GM21423 (cell line): ENCODE data around the gene PRR36.

Experiments
- ATAC-seq: cut with Tn5 transposase; IDR thresholded peaks from one replicate; pipeline ENCODE4 v1.9.1; 2021; ENCODE audit warnings: mild to moderate bottlenecking, moderate library complexity; ENCODE audit not compliant: unreplicated experiment

PRR36 gene

DNA sequence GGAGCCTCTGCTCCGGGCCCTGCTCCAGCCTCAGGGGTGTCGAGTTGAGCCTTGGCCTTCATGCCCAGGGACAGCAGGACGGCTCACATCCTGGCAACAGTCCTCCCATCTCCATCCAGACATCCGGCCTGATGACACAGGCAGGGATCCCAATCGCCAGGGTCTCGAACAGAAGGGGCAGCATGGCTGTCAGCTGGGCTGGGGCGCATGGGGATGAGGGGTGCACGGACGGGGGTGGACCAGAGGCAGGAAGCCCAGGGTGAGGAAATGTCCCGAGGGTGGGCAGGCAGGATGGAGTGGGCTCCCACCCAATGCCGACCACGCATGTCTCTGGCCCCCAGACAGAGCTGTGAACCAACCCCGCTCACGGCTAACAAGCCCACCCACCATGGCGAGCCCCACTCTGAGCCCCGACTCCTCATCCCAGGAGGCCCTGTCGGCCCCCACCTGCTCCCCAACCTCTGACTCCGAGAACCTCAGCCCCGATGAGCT lies 28.0 kb downstream of the PRR36 start:
- no peak for ATAC-seq

DNA sequence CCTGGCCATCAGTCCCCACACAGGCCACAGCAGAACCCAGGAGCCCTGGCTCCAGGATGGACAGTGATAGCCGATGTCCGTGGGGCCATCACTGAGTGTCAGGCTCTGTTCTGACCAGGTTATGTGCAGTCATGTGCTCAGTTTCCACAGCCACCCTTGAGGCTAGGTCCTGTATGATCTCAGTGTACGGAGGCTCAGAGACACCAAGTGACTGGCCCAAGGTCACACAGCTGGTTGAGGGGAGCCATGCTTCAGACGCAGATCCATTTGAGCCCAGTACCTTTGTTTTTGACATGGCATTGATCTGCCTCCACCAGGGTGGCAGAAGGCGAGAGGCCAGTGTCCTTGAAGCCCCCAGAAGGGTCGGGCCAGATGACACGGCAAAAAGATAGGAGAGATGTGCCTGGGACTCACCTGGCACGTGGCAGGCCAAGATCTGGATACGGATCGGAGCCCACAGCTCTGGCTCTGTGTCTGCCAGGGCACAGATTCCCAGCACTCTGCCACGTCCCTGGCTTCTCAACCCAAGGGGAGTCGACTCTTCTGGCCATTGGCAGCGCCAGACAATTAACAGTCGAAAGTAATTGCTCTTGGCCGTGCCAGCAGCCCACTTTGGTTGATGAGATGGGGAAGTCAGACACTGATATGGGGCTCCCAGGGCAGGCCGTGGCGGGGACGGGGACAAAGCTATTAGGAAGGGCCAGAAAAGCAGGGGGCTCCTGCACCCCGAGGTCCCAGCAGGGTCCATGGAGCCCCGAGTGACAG lies 28.6 kb downstream of the PRR36 start:
- ATAC-seq: no peak

DNA sequence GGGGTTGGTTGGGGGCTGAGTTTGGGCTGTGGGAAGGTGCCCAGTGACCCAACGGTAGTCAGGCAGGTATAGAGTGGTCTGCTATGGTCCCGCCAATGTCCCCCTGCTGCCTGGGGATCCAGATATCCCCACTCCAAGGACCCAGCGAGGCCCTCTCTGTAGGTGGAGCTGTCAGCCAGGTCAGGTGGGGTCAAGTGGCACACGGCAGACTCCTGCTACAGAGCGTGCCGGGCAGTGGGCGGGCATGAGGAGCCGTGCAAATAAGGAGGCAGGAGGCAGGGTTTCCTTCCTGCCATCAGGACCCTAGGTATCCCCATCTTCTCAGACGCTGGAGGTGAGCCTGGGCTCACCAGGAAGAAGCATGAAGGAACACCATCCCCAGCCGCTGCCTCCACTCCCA lies 29.2 kb downstream of the PRR36 start:
- no peak for ATAC-seq

DNA sequence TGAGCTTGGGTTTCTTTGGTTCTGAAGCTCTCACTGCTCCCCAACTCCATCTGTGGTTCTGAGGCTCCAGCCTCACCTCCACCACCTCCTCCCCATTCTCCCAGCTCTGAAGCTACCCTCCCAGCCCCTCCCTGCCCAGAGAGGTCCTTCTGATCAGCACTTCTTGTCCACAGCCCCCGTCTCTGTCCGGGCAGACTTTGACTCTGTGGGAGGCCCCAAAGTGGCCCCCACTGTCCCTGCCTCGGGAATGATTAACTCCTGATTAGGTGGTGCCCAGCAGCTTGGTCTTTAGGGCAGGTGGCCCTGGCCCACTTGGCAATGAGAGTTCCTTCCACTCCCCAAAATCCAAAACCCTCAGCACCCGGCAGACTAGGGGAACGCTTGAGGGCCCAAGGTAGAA lies 29.8 kb downstream of the PRR36 start:
- ATAC-seq: no peak

DNA sequence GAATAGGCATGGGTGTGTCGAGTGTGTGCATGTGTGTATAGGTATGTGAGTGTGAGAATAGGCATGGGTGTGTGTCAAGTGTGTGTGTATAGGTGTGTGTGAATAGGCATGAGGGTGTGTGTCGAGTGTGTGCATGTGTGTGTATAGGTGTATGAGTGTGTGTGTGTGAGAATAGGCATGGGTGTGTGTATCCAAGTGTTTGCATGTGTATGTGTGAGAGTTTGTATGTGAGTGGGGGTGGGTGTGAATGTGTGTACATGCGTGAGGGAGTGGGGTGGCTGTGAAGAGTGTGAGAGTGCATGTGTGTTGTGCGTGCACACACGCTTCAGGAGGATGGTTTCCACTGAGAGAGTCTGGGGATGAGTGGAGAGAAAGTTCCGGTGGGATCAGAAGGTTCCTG lies 30.7 kb downstream of the PRR36 start:
- ATAC-seq: no peak

DNA sequence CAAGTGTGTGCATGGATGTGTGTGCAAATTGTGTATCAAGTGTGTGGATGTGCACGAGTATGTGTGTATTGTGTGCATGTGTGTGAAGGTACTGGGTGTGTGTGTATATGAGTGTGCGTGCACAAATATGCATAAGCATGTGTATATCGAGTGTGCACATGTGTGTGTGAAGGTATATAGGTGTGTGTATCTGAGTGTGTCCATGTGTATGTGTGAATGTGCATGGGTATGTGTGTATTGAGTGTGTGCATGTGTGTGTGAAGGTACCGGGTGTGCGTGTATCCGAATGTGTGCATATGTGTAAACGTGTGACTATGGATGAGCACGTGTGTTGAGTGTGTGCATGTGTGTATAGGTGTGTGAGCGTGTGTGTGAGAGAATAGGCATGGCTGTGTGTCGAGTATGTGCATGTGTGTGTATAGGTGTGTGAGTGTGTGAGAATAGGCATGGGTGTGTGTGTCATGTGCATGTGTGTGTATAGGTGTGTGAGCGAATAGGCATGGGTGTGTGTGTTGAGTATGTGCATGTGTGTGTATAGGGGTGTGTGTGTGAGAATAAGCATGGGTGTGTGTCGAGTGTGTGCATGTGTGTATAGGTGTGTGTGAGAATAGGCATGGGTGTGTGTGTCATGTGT lies 31.4 kb downstream of the PRR36 start:
- no peak for ATAC-seq

DNA sequence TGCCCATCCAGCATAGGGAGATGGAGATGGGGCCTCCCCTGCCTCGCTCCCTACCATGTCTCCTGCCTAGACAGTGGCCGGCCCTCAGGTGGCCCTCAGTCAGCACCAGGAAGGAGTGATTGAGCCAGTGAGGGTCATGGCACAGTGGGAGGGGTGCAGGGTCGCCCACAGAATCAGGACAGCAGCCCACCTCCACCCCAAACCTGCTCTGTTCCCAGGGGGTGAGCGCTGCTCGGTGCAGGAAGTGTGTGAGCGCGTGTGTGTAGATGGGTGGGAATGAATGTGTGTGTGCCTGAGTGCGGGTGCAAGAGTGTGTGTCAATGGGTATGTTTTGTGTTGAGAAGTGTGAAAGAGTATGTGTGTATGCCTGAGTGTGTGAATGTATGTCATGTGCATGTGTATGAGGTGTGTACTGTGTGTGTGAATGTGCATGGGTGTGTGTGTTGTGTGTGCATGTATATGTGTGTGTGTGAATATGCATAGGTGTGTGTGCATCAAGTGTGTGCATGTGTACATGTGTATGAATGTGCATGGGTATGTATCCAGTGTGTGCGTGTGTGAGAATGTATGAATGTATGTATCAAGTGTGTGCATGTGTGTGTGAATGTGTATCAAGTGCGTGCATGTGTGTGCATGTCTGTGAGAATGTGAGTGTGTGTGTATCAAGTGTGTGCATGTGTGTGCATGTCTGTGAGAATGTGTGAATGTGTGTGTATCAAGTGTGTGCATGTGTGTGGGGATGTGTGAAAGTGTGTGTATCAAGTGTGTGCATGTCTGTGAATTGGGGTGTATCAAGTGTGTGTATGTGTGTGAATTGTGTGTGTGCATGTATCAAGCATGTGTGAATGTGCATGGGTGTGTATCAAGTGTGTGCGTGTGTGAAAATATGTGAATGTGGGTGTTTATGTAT lies 32.2 kb downstream of the PRR36 start:
- no peak for ATAC-seq

DNA sequence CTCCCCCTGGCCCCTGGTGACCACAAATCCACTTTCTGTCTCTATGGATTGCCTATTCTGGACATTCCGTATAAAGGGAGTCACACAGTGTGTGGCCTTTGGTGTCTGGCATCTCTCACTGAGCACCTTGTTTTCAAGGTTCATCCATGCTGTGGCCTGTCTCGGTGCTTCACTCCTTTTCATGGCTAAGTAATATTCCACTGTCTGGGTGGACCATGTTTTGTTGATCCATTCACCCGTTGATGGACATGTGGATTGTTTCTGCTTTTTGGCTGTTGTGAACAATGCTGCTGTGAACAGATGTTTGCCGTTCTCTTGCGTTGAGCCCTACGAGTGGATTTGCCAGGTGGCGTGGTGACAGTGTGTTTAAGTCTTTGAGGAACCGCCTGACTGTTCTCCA lies 33.6 kb downstream of the PRR36 start:
- ATAC-seq: no peak

DNA sequence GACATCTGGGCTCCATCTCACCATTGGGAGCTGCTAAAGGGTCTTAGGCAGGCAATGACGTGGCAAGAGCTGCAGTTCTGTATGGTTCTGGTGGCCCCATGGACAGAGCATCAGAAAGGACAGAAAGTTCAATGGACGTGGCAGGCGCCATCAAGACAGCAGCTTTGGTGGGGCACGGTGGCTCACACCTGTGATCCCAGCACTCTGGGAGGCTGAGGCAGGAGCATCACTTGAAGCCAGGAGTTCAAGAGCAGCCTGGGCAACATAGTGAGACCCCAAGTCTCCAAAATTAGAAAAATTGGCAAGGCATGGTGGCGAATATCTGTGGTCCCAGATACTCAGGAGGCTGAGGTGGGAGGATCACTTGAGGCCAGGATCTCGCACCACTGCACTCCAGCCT lies 34.7 kb downstream of the PRR36 start:
- no peak for ATAC-seq

DNA sequence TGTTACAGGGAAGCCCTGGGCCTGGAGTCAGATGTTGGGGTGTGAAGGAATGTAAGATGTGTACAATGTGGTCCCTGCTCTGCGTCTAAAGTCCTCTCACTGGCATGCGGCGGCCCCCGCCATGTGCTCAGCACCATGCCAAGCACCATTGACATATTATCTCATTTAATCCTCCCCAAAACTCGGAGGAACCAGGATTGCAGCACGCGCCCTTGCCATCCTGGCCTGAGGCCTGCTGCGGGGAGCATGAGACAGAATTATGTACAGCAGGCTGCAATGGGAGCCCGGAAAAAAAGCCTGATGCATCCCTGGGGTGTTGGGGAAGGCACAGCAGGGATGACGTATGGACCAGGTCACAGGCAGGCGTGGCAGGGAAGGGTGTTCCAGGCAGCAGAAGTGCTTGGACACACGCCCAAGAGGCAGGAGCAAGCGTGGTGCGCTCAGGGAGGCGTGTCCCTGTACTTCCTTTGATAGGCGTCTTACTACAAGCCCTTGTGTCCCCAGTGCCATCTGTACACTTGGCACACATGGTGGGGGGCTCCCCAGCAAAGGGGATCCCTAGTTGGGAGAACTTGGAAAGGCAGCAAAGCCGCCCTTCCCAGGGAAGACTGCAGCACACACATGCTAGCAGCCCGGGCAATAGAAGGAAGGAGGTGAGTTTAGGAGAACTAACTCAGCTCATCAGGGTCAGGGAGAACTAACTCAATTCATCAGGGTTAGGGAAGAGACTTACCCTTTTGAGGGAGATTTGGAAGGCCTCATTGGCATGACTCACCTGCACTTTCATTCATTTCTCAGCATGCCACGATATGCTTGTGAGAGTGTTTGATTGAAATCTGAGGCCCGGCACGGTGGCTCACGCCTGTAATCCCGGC lies 40.7 kb downstream of the PRR36 start:
- ATAC-seq: no peak

DNA sequence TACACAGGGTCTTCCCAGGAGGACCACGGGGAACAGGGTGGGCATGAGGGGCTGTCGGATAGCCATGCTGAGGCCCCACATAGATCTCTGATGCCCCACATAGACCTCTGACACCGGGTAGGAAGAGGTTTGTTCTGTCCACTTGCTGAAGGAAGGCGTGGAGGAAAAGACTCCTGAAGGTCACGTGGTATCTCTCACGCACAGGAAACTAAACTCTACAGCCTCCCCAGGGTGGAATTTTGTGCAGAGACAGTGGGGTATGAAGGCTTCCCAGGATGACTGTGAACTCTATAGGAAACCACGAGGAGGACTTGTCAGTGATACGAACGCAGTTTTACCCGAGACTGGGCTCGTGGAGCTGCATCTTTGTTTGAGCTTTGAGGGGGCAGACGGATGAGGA lies 41.4 kb downstream of the PRR36 start:
- ATAC-seq: no peak

DNA sequence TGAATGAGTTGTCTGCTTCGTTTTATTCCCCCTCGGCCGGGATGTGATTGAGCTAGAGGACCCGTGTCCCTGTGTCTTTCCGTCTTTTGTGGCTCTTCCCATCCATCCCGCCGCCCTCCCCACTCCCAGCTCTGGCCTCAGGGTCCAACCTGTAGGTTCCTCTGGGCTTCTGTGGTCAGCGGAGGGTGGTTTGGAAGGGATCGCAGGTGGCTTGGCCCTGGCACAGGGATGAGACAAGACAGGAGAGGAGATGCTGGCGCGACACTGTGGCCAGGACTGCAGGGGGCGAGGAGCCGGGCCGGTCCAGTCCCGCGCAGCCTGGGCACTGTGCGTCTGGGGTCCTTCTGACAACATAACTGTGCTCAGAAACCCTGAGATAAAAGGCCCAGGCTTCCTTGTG lies 42.2 kb downstream of the PRR36 start:
- no peak for ATAC-seq

DNA sequence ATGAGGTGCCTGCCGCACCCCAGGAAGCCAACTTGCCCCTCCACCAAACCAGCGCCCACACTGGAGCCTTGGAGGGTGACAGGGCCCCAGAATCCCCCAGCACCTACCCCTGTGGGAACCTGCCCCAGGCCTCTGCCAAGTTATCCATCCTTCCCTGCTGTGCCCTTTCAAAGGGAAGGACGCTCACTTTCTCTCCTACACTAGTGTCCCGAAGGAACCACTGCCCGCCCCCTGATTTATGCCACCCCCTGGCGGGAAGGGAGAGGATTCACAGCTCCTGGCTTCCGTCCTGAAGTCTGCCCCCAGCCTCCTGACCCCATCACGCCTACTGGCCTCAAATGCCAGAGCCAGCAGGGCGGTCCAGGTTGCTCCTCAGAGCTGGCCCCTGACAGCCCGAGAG lies 42.7 kb downstream of the PRR36 start:
- no peak for ATAC-seq

DNA sequence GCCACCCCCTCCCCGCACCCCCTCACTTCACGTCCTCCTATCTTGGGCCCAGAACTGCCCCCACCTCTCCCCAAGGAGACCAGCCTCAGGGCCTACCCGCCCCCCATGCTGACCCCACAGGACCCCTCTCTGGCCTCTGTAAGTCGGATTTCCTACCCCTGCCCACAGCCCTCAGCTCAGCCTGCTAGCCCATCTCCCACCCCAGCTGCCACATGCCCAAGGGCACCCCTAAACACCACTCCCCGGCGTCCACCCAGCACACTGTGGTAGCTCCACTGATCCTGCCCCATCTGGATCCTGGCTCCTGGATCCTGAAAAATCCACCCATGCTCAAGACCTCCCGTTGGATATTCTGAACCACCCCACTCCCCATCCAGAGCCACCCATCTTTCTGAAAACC lies 43.4 kb downstream of the PRR36 start:
- ATAC-seq: no peak

DNA sequence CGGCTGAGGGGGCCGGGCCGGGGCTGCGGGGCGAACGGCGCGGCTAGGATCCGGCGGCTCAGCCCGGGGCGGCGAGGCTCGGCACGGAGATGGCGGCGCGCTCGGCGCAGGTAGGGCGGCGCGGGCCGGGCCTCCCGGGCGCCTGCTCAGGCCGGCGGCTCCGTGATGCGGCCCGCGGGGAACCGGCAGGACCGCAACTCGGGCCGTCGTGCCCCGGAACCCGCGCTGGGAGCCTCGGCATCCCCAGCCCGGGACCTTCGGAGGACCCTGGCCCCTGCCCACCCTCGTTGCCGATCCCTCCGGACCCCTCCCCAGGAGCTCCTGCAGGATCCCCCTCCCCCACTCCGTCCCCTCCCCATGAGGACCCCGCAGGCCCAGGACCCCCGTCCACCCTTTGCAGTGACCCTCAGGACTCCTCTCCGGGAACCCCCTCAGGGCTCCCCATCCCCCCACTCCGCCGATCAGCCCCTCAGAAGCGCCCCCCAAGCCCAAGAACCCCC lies 43.9 kb downstream of the PRR36 start:
- no peak for ATAC-seq

DNA sequence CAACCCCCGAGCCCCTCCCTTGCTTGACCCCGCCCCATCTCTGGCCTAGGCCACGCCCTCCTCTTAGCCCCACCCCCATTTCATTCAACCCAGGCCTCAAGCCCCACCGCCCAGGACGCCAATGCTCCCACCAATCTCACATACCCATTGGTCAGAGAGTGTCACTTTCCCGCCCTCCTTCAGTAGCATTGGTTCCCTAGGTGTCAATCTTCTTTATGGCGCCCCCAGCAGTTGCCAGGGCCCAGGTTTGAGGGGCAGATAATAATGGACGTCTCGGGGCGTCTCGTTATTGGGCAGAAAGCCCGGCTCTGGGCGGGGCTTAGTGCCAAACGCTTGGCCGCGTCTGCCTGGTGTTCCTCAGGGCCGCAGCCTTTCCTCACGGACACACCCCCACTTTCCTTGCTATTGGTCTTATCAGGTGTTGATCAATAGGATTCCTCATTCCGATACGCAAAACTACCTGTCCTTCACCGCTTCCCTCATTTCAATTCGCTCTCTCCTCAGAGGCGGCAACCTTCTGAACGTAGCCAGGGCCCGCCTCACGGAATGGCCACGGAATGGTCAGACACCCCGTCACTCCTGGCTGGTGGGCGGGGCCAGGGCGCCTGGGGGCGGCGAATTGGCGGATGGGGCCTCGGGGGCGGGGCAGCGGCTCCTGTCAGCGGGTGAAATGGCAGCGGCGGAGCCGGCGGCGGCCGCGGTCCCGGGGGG lies 44.5 kb downstream of the PRR36 start, which contains the start of gene EVI5L:
EVI5L (plus strand) TSS at position 658 of the 711 bp plus-strand sequence. CDS start 16,325 bp downstream, outside the sequence.
- ATAC-seq: peak; percentile 83

DNA sequence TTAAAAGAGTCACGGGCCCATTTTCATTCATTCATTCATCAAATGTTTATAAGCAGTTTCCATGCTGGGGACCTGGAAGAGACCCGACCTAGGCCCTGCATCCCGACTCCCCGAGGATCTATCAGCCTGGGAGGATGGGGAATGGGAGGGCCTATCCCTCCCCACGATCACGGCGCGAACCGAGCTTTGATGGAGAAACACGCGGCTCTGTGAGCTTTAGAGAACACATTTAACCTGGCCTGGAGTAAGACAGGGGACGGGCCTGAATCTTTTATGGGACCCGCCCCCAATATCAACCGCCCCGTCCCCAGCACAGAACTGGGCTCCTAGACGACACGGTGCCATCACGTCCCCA lies 45.0 kb downstream of the PRR36 start:
- ATAC-seq: no peak

DNA sequence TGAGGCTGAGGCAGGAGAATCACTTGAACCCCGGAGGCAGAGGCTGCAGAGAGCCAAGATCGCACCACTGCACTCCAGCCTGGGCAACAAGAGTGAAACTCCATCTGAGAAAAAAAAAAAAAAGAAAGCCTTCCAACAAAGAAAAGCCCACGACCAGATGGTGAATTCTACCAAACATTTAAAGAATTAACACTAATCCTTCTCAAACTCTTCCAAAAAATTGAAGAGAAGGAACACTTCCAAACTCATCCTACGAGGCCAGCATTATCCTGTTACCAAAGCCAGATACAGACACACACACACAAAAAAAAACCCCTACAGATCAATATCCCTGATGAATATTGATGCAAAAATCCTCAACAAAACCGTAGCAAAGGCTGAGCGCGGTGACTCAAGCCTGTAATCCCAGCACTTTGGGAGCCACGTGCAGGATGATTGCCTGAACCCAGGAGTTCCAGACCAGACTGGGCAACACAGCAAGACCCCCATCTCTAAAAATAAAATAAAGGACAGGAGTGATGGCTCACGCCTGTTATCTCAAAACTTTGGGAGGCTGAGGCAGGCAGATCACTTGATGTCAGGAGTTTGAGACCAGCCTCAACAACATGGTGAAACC lies 50.4 kb downstream of the PRR36 start:
- ATAC-seq: no peak

DNA sequence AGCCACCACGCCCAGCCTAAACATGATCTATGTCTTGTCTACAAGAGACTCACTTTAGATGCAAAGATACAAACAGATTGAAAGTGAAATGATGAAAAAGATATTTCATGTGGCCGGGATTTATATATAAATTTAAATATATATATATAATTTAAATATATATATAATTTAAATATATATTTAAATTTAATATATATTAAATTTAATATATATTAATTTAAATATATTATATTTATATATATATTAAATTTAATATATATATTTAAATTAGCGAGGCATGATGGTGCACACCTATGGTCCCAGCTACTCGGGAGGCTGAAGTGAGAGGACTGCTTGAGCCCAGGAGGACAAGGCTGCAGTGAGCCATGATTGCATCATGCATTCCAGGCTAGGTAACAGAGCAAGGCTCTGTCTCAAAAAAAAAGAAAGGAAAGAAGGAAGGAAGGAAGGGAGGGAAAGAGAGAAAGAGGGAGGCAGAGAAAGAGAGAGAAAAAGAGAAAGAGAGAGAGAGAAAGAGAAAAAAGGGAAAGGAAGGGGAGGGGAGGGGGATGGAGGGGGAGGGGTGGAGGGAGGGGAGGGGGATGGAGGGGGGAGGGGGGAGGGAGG lies 51.2 kb downstream of the PRR36 start:
- no peak for ATAC-seq
